ENCODE data around the gene IQCF6.
"Not testable (repeated sequence)": the region's sequence is repeated elsewhere in the genome, so short reads cannot be mapped to it uniquely, and the experiment has no call there.

GRCh38 chr3:51787576-51787975 lies 8.5 kb upstream of the IQCF6 start:
- TF ChIP-seq EZH2 (IDR thresholded peaks at IDR 0.05; ENCODE audit: low read length, missing control alignments); CTCF (conservative IDR thresholded peaks at IDR 0.05 in 1 of 2, IDR thresholded peaks at IDR 0.05 in 1 of 2; ENCODE audit: low read depth in 1 of 2, low read length in 2 of 2): not testable (repeated sequence)

All from fibroblast of lung (primary cell).